ENCODE results near the gene PAM. TPM values are rescaled to one million over a fixed set of nuclear protein-coding genes. Genes with fewer than 3 reads are reported as not detected.

PAM gene
- total and polyA plus RNA-seq, 2 of the 8 experiments (the other 6 are each of a cell fraction or from before 2014, with no cell fraction given): 30.4 to 67.8 TPM

DNA sequence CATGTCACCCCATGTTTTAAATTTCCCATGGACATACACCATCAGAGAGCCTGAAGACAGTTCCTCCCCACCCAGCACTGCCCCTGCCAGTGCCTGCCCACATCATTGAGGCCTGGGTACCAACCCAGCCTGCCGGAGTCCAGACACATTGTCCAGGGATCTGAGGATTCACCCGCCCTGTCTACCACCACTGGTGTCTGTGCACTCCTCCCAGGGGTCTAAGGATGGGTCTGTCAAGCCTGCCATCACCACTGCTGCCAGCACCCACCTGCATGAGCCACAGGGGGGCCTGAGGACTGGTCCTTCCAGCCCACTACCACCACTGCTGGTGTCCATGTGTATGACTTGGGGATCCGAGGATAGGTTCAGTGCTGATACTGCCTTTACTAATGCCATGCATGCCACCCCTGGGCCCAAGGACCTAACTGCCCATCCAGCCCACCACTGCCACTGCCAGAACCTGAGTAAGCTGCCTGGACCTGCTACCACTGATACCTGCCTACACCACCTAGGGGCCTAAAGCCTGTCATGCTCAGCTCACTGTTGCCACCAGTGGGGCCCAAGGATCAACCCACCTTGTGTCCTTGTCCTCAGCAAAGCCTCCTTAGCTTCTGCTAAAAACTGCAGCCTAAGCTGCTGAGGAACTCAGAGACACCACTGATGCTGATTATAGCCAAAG lies 227.0 kb downstream of the PAM start:
- CTCF ChIA-PET (ENCODE audit: partially characterized antibody): interaction anchor here (0.6 to 1.7 kb wide), 3 partner anchors 8 to 41 kb away, joined by 3 to 7 read pairs (median 4); no protein-coding TSS in a partner anchor
- WGBS, 2 experiments (ENCODE audit: extremely low coverage in 1 of 2, insufficient coverage in 1 of 2, insufficient read length in 1 of 2, insufficient replicate concordance in 2 of 2, low coverage in 1 of 2, low lambda C conversion rate in 2 of 2, missing lambda C conversion rate in 1 of 2): 92% methylated on average over 3 of the region's 3 CpGs; no CpG with 5 or more reads in 1 of the 2 experiments
- Histone ChIP-seq H4K91ac (replicated peaks; ENCODE audit: insufficient read length, low read length) (no peak overlapping the region), H3K9ac (replicated peaks in 1 of 4; ENCODE audit: extremely low read depth in 1 of 4, low read depth in 3 of 4, low read length in 3 of 4) (no peak overlapping the region), H4K20me1 (replicated peaks in 1 of 2; ENCODE audit: control insufficient read depth in 1 of 2, insufficient read depth in 2 of 2, low read length in 2 of 2) (no peaks in the 10 kb centered on the region), H3K56ac (replicated peaks; ENCODE audit: insufficient read length, low read depth, low read length) (no peak overlapping the region), H2BK12ac (ENCODE audit: low read depth, low read length) (no peak overlapping the region), H3K18ac (ENCODE audit: extremely low read depth, low read length) (no peak overlapping the region), H3K4me2 (ENCODE audit: insufficient read depth in 1 of 2, low read depth in 2 of 2, low read length in 2 of 2) (no peak overlapping the region), H4K8ac (ENCODE audit: extremely low read depth, insufficient read depth, low read length) (no peak overlapping the region), H3K27ac (ENCODE audit: low read depth, low read length) (no peak overlapping the region), H2AFZ (ENCODE audit: low read length) (no peak overlapping the region), H4K5ac (ENCODE audit: insufficient read length, low read depth, low read length) (no peak overlapping the region), H3K27me3 (replicated peaks in 1 of 4; ENCODE audit: control insufficient read depth in 3 of 4, extremely low read depth in 1 of 4, insufficient read depth in 3 of 4, low read length in 3 of 4) (no peaks in the 10 kb centered on the region), H3K4me3 (ENCODE audit: extremely low read depth in 1 of 4, insufficient read depth in 2 of 4, low read depth in 3 of 4, low read length in 4 of 4) (no peak overlapping the region), H3K79me1 (ENCODE audit: low read depth, low read length) (no peaks in the 10 kb centered on the region), H2AK5ac (ENCODE audit: low read depth, low read length) (no peak overlapping the region), H3K23ac (ENCODE audit: insufficient read length) (no peak overlapping the region), H2BK20ac (ENCODE audit: low read length) (no peak overlapping the region), H3K4ac (replicated peaks; ENCODE audit: insufficient read length, low read depth, low read length) (no peak overlapping the region), H2BK5ac (ENCODE audit: low read depth, low read length) (no peak overlapping the region), H2BK120ac (replicated peaks; ENCODE audit: low read depth, low read length) (no peak overlapping the region), H3K36me3 (ENCODE audit: control insufficient read depth in 2 of 4, insufficient read depth in 4 of 4, low read length in 3 of 4) (no peaks in the 10 kb centered on the region; a peak in 1 of 8 replicates), H3K23me2 (ENCODE audit: low read depth, low read length) (no peaks in the 10 kb centered on the region), H3K4me1 (replicated peaks in 1 of 4; ENCODE audit: control insufficient read depth in 3 of 4, insufficient read depth in 4 of 4, low read length in 3 of 4) (no peaks in the 10 kb centered on the region), H3K14ac (ENCODE audit: insufficient read length) (no peak overlapping the region), H3K79me2 (ENCODE audit: control insufficient read depth in 1 of 2, insufficient read depth in 2 of 2, low read length in 2 of 2) (no peaks in the 10 kb centered on the region), H3K9me3 (ENCODE audit: insufficient read depth in 2 of 2, low read depth in 1 of 2, low read length in 1 of 2) (peaks cover 0 to 3% of the 10 kb centered on the region in 2 experiments; a peak in 1 of 4 replicates), H2BK15ac (ENCODE audit: low read length) (no peak overlapping the region)
- no peak for FAIRE-seq
- POLR2A ChIA-PET (ENCODE audit: partially characterized antibody): no interaction called here
- TF ChIP-seq ZNF274 (IDR thresholded peaks at IDR 0.05; ENCODE audit: borderline replicate concordance, extremely low read depth, low read length) (no peak), TEAD4 (IDR thresholded peaks at IDR 0.05; ENCODE audit: low read depth, low read length) (no peak), SP4 (IDR thresholded peaks at IDR 0.05; ENCODE audit: low read length) (no peak), CHD1 (IDR thresholded peaks at IDR 0.05; ENCODE audit: low read depth, low read length) (no peak), POLR2AphosphoS5 (IDR thresholded peaks at IDR 0.05; ENCODE audit: low read depth, low read length) (no peak), PHF8 (conservative IDR thresholded peaks at IDR 0.05; ENCODE audit: low read depth, low read length) (no peak), HDAC6 (IDR thresholded peaks at IDR 0.05; ENCODE audit: low read depth, low read length) (no peak), TAF7 (optimal IDR thresholded peaks at IDR 0.05; ENCODE audit: borderline replicate concordance, low read depth, low read length) (no peak), NRF1 (IDR thresholded peaks at IDR 0.05; ENCODE audit: low read depth, low read length) (no peak), YY1 (IDR thresholded peaks at IDR 0.05; ENCODE audit: low read depth, low read length) (no peak)
- no peak for DNase-seq (ENCODE audit: low read depth in 1 of 2, low spot score in 2 of 2)

All from H1 (cell line).